Hematopoietic multipotent progenitor cell treated with erythropoietin and hydrocortisone succinate and interleukin-3 and kit ligand, for 17 days (in vitro differentiated cells): ENCODE data around the gene SRPK3.
"Not testable (repeated sequence)": the region's sequence is repeated elsewhere in the genome, so short reads cannot be mapped to it uniquely, and the experiment has no call there.

Experiments used
- DNase-seq: peaks from one replicate; pipeline ENCODE4 v3.0.0-alpha.2; 2015; ENCODE audit warnings: low spot score

SRPK3 gene

DNA sequence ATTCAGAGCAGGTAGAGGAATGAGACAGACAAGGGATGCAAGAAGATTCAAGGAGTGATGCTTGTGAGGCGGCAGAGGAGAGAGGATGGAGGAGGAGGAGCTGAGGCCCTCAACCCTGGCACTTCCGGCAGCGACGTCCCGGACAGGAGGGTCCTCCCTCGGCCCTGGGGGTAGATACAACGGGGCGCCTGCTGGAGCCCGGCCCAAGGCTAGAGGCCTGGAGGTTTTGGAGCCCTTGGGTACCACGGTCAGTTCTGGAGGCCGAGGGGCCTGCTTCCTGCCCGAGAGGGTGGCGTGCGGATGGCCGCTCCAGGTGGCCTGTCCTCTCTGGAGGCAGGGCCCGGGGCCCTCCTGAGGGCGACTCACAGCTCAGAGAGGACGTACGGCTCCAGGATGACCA, 27.1 kb downstream of the SRPK3 start:
- no peak for DNase-seq

DNA sequence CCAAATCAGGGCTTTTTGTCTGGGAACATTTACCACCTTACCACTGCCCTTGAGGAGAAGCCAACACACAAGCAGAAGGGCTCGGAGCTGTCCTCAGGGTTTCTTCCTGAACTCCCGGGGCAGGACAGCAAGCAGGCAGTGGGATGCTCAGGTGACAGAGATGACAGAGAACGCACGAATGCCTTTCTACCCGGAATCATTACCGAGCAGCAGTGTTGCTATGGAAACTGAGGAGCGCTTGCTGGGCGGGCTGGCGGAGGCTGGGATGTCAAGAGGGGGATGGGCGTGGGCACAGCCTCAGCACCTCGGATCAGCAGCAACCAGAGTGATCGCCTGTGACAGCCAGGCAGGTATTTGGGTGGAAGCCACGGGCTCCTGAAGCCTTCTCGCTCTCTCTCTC, 31.4 kb downstream of the SRPK3 start:
- DNase-seq, result no peak

DNA sequence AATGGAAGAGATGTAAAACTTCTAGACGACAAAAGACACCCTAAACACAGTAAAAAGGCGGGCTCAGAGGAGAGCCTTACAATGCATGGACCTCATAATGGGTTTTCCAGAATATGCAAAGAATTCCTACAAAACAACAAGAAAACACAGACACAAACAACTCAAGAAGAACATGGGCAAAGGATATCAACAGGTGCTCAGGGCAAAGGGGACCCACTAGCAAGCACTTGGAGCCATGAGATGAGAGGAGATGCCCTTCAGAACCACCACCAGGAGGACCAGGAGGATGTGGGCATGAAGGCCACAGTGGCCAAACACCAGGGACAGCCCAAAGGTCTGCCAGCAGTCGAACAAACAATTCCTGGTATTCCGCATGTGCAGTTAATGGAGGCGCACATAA, 32.3 kb downstream of the SRPK3 start:
- no peak for DNase-seq

DNA sequence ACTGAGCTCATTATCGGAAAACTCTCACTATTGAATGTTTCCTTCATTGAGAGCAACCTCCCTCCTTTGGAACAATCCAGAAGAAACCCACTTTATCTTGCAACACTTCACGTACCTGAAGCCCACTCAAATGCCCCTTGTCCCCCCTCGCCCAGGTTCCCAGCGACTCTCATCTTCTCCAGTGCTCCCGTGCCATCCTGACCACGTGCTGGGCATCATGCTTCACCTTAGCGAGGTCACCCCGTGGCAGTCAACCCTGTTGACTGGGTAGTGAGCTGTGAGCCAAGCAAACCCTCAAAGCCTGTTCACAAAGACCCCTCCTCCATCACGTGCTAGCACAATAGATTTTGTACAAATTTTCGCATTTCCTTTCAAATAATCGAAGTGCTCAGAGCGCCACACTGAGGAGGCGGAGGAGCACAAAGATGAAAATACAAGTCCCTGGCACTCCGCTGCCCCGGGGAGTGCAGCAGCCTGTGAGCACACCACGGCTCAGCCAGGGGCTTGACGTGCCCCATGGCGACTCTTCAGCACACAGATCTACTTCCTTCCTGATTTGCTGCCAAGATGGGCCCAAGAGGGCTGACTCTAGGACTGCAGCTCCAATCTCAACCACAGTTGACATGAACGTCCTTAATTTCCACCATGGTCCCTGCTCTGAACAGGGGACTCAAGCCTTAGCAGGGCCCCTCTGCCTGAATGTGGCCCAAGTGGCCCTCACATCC, 33.9 kb downstream of the SRPK3 start:
- no peak for DNase-seq

DNA sequence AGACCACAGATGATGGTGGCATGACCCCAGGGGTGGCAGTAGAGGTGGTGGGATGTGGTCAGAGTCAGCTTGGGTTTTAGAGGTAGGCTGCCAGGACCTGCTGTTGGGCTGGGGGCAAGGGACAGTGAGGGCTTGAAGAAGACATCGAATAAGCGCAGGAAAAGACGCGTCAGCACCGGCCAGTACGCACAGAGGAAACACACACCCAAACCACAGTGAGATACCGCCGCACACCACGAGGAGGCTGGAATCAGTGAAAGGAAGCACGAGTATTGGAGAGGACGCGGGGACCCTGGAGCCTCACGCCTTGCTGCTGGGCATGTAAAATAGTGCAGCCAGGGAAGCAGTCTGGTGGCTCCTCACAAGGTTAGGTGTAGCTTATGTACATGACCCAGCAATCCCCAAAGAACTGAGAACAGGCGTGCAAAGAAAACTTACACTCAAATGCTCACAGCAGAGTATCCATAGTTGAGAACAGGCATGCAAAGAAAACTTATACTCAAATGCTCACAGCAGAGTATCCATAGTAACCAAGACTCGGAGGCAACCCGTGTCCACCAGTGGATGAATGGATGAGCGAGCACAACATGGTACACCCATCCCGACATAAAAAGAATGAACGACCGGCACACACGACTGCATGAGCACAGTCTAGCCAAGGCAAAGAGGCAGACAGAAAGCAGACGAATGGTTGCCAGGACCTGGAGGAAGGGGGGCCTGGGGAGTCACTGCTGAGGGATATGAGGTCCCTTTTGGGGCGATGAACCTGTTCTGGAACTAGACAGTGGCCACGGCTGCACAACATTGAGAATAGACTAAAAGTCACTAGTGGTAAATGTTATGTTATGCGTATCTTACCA, 36.2 kb downstream of the SRPK3 start:
- DNase-seq, result no peak

DNA sequence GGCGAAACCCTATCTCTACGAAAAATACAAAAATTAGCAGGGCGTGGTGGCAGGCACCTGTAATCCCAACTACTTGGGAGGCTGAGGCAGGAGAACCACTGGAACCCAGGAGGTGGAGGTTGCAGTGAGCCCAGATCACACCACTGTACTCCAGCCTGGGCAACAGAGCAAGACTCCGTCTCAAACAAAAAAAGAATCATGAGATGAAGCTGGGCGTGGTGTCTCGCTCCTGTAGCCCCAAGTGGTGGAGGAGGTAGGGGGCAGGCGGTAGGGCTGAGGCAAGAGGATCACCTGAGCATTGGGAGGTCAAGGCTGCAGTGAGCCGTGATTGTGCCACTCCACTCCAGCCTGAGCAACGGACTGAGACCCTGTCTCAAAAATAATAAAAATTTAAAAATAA, 37.2 kb downstream of the SRPK3 start:
- not testable (repeated sequence) for DNase-seq

DNA sequence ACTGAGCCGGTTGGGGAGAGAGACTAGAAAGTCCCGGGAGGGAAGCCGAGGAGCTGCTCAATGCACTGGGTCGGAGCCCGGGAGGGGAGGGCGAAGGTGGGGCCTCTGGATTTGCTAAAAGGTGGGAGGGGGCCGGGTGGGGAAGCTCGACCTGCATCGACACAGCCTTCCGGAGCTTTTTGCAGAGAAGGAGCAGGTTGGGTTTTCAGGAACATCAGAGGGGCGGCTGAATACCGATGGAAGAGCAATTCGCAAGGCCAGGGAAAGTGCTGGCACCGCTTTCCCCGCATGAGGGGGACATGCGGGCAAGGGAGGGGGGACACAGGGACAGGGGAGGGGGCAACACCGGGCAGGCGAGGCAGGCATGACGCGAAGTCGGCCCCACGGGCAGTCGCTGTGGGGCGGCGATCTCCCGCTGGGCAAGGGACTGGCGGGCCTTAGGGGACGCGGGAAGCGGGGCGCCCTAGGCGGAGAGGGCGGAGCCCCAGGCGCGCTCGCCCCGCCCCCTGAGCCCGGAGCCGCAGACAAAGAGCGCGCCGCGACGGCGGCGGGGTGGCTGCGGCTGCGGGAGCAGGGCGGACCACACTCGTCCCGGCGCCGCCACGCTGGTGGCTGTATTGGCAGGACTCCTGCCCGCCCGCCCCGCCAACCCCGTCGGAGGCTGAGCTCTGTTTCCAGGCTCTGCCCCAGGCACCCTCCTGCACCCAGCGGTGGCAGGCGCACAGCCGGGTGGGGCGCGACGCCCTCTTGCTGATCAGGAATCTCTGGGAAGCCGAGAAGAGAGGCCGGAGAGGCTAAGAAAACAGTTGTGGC, 37.9 kb downstream of the SRPK3 start:
- DNase-seq, result no peak

DNA sequence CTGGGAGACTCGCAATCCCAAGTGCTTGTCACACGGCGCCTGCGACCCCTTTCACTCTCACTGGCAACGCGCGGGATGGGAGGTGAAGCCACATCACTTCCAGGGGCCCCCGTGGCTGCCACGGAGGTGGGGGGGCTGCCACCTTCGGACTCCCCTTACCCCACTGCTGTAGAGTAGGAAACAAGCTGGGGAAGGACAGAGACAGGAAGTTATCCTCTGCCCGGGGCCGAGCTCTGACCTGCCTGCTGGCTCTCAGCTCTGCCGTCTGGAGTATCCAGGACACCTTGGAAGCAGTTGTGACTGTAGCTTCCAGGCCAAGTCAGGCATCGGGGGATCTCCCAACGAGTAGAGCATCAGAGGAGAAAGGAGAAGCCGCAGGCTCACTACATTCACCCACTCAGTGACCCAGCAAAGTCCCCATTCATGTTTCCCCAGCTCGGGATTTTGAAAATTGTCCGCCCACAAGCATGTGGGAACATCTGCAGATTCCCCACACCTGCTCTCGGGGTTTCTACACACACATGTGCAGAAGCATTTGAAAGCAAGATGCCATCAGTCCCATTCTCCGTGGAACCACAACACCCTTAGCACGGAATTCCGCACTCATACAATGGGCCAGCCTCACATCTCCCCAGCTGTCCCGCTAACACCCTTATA, 38.7 kb downstream of the SRPK3 start:
- DNase-seq, result no peak

DNA sequence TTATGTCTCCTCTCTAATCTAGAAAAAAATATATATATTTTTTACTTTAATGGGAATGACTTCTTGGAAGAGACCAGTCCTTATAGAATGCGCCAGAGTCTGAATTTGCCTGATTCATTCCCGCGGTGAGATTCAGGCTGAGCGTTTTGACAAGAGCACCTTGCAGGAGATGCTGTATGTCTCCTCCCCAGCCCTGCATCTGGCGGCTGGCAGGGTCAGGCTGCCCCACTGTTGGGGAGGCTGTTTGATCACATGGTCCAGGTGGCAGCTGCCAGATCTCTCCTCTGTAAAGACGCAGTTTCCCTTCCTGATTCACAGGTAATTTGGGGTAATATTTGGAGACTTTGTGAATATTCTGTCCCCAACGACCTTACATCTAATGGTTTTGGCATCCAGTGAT, 39.8 kb downstream of the SRPK3 start:
- DNase-seq, result no peak

DNA sequence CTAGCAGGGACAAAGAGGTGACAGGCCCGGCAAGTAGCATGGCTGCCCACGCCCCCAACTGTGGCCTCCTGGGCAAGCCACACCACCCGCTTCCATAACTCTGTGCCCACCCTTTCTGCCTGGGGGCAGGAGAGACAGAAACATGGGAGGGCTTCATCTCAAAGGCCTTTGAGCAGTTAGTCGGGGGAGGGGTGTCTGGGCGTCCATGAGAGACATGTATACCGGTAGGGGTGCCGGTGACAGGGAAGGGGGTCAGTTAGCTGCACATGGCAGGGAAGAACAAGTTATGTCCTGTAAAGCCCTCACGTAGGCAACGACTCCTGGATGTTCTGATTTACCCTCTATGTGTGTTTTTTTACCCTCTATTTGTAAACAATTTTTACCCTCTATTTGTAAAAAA, 40.2 kb downstream of the SRPK3 start:
- DNase-seq, result no peak

DNA sequence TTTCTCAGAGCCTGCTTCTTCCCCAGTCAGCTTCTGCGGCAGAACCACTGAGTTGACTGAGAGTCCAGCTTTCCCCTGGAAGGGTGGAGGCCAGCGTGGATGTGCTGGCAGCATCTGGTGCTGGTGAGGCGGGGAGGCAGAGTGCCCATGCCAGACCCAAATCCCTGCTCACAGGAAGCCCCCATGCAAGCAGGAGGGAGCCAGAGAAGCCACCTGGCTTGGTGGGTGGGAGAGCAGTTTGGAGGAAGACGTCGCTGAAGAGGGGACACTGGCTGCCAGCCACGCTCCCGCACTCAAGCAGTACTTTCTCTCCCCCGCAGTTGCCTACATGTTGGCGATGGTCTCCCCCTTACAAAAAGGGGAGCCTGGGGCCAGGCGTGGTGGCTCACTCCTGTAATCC, 43.5 kb downstream of the SRPK3 start:
- no peak for DNase-seq

DNA sequence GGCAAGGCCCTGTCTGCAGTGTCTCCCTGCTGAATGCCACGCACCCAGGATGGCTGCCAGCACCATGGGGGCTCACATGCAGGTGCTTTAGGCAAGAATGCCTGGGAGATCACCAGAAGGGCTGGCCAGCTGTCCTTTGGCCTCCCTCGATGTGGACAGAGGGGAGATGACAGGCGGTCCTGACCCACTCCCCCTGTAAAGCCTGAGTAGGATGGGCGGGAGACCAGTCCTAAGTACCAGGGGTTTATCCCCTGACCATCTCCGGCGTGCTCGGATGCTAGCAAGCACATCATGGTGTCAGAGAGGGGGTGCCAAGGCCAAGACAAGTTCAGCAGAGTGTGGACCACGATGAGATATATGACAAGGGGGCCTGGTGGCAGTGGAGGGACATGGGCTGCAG, 44.2 kb downstream of the SRPK3 start:
- DNase-seq, result no peak

DNA sequence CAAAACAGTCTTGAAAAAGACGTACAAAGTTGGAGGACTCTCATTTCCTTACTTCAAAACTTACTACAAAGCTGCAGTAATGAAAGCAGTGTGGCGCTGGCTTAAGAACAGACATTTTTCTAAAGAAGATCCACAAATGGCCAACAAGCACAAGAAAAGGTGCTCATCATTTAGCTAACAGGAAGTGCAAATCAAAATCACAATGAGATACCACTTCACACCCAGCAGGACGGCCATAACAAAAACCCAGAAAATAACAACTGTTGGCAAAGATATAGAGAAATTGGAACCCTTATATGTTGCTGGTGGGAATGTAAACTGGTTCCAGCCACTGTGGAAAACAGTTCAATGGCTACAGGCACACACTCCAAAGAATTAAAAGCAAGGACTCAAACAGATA, 46.2 kb downstream of the SRPK3 start:
- DNase-seq, result no peak

DNA sequence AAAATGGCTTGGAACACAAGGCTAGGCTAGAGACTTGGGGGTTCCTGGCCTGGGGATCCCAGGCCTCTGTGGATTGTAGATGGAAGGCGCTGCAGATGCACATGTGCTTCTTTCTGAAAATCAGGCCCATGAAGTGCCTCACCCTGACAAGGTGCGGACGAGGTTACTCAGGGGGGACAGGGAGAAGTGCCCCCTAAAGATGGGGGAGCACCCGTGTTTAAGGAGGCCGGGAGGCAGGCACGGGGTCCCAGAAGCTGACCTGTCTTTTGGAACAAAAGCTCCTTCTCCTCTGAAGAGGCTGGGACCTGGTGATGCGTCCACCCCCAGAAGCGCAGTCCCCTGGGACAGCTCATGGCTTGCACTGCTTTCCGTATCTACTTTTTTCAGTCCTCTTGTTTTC, 47.1 kb downstream of the SRPK3 start:
- DNase-seq, result no peak

DNA sequence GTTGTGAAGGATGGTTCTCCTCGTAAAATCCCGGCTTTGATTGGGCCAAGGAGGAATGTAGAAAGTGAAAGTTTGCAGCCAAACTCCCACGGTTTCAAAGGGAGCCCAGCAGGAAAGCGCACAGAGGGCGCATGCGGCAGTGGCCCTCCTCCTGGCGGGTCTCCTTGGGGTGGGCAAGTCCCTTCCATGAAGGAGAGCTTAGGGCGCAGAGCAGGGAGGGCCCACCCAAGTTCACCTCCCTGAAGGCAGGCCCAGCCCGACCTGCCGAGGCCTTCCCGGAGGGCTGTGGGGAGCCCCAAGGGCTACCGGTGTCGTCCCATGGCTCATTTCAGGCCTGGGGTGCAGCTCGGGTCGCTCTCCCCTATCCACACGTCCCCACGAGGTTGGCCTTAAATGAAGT, 47.5 kb downstream of the SRPK3 start:
- DNase-seq, result no peak

DNA sequence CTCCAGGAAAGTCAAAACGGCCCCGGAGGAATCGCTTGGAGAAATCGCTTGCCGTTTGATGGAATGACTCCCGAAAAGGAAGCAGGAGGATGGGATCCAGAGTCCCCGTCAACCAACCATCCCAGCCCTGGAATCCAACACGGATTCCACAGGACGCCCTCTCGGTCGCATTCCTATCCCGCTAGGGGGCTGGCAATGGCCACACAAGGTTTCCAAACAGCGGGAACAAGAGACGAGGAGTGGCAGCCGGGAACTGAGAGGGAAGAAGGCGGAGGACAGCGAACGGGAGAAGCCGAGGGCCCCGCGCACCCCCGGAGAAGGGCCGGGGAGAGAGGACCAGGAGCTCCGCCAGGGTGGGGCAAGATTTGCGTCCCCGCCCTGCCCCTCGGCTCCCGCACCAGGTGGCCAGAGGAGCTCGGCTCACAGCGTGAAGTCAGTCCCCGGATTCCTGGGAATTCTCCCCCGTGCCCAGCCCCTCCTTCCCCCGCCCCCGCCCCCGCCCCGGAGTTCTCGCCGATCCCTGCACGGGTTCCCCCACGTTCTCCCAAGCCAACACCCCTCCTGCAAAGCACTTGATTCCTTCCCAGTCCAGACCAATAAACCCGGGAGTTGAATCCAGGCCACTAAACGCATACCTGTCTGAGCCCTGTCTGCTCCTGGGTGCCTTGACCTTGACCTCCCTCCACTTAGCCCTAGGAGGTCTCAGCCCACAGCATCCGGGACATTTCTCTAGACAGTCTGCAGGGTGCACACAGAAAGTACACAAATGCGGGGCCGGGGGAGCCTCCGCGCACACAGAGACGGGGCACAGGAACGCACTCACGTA, 48.1 kb downstream of the SRPK3 start:
- DNase-seq, result no peak

DNA sequence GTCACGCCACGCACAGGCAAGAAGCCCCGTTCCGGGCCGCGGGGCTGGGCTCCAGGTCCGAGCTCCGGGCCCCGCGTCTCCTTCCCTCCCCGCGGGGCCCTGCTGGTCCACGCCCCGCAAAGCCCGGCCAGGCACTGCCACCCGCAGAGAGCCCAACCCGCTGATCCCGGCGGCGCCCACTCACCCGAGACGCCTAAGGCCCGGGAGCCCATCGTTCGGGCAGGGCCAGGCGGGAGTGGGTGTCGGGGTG, 48.6 kb downstream of the SRPK3 start:
- DNase-seq, result no peak

DNA sequence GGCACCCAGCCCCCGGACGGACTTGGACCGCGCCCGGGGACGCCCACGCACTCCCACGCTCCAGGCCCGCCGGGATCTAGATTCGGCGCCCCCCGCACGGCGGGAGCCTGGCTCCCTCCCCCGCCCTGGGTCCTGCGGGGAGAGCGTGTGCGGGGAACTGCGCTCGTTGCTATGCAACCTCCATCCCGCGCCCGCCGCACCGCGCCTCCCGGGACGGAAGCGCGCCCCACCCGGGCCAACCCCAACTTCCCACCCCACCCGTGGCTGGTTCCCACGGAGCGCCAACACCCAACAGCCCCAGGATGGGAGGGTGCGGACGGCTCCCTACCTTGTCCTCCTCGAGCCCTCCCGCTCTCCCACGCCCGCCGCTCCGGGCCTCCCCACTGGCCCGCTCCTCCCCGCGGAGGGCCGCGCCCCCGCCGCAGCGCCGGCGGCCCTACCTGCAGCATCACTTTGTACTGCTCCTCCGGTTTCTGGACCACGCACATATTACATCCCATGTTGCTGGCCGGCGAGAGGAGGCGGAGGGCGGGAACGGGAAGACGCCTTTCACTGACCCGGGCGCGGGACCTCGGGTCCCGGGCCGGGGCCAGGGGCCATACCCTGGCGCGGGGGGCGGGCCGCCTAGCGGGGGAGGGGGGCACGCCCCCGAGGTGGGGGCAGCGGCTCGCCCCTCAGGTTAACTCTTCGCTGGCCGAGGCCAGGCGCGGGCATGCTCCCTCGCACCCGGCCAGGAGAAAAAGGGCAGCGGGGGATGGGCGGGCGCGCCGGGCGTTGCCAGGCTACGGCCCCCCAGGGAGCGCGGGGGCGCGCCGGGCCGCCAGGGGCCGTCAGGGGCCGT, 49.2 kb downstream of the SRPK3 start, which contains the start of gene PDZD4:
Gene PDZD4, minus strand, starts transcription at position 746 of the 841 bp plus-strand sequence. Its CDS starts 246 bp downstream, at position 500.
- no peak for DNase-seq

DNA sequence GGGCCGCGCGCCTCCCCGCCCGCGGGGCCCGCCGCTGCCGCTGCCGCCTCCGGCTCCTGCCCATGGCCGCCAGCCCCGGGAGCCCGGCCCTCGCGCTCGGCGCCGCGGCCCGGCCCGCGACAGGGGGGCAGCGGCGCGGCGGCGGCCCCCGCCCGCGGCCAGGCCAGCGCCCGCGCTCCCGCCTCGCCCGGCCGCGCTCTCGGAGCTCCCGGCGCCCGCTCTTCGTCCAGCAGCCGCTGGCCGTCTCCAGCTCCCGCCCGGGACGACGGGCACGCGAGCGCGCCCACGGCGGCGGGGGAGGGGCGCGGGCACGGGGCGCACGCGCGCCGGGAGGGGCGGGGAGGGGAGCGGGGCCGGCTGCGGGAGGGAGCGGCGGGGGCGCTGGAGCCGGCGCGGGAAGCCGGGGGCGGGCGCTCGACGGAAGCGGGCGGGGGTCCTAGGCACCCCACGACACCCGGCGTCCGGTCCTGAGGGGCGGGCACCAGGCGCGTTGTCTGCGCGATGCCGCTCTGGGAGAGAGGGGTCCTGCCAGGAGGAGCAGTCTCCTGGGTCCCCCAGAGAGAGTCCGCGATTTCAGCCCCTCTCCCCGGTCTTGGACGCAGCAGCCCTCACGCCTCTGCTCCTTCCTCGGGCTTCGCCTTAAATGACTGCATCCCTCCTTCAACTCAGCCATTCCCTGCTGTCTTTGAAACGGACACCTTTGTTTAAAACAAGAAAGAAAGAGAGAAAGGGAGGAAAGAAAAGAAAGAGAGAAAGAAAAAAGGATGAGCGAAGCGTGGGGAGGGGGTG, 50.0 kb downstream of the SRPK3 start:
- DNase-seq, result no peak
